GM19239 (cell line): ENCODE results near the gene ELL.

Experiments used
- DNase-seq: peaks from one replicate; pipeline ENCODE4 v3.0.0; 2011; ENCODE audit warnings: low spot score; ENCODE audit not compliant: insufficient read length
- FAIRE-seq: peaks from 2 replicates; lab custom pipeline; 2011; peaks lifted over from hg19 to GRCh38; lab: Jason Lieb, UNC

The ELL gene

GRCh38 chr19:18493440-18494266, 28.2 kb downstream of the ELL start:
- no peak for DNase-seq
- no peak for FAIRE-seq

- FAIRE-seq = no peak
Measured at GRCh38 chr19:18491995-18492953, 29.6 kb downstream of the ELL start.

GRCh38 chr19:18490728-18491127, 31.1 kb downstream of the ELL start:
- DNase-seq (no peak), FAIRE-seq (no peak)

More at GRCh38 chr19:18491995-18492953, 29.6 kb downstream of the ELL start:
- no peak for DNase-seq

- DNase-seq = no peak
- FAIRE-seq = no peak
Measured at GRCh38 chr19:18489627-18490184, 32.2 kb downstream of the ELL start.

- no peak for FAIRE-seq
- no peak for DNase-seq
Measured at GRCh38 chr19:18488838-18489626, 32.8 kb downstream of the ELL start.

- no peak for DNase-seq
- FAIRE-seq = no peak
Measured at GRCh38 chr19:18488403-18488723, 33.5 kb downstream of the ELL start.

- DNase-seq = no peak
- no peak for FAIRE-seq
Measured at GRCh38 chr19:18487576-18488402, 34.1 kb downstream of the ELL start.

GRCh38 chr19:18486746-18487145, 35.1 kb downstream of the ELL start:
- DNase-seq (no peak), FAIRE-seq (no peak)

- DNase-seq = no peak
- no peak for FAIRE-seq
Measured at GRCh38 chr19:18484992-18485391, 36.9 kb downstream of the ELL start.

- no peak for FAIRE-seq
- no peak for DNase-seq
Measured at GRCh38 chr19:18483119-18483890, 38.6 kb downstream of the ELL start.

GRCh38 chr19:18481505-18482222, 40.2 kb downstream of the ELL start:
- FAIRE-seq = no peak

GRCh38 chr19:18480006-18480691, 41.7 kb downstream of the ELL start:
- no peak for FAIRE-seq
- DNase-seq = no peak

More at GRCh38 chr19:18481505-18482222, 40.2 kb downstream of the ELL start:
- no peak for DNase-seq

- DNase-seq (peak; percentile 85), FAIRE-seq (peak; percentile 96)
Measured at GRCh38 chr19:18478545-18479311, 43.1 kb downstream of the ELL start.

GRCh38 chr19:18477974-18478373, 43.9 kb downstream of the ELL start:
- no peak for FAIRE-seq
- no peak for DNase-seq

GRCh38 chr19:18477042-18477779, 44.7 kb downstream of the ELL start:
- DNase-seq (no peak), FAIRE-seq (no peak)

GRCh38 chr19:18476507-18477041, 45.3 kb downstream of the ELL start:
- DNase-seq (no peak), FAIRE-seq (no peak)
